Measurements from ENCODE around the gene PCDHB3. TPM values are rescaled to one million over a fixed set of nuclear protein-coding genes. Genes with fewer than 3 reads are reported as not detected.

The PCDHB3 gene
- 0.21 and 0.48 TPM in 2 replicates for total RNA-seq

DNA sequence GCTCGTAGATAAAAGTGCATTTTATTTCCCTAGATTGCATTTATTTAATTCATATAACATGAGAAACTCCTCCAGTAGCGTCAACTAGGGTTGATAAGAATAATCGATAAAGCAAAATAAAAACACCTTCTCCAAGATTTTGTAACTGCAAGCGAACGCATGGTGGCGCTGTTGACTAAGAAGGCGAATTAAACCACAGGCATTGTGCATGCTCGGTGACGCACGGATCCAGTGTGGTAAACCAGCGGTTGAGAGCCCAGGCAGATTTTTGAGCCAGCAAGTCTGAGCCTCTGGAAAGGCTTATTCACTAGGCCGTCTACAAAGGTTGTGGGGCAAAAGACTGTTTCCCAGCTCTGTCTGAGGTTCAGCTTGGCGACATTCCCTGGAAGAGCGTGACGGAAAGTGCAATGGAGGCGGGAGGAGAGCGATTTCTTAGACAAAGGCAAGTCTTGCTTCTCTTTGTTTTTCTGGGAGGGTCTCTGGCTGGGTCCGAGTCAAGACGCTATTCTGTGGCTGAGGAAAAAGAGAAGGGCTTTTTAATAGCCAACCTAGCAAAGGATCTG lies at the start of gene PCDHB3:
Gene PCDHB3, plus strand, starts transcription at position 231 of the 563 bp plus-strand sequence. Its CDS starts 177 bp downstream, at position 408.

DNA sequence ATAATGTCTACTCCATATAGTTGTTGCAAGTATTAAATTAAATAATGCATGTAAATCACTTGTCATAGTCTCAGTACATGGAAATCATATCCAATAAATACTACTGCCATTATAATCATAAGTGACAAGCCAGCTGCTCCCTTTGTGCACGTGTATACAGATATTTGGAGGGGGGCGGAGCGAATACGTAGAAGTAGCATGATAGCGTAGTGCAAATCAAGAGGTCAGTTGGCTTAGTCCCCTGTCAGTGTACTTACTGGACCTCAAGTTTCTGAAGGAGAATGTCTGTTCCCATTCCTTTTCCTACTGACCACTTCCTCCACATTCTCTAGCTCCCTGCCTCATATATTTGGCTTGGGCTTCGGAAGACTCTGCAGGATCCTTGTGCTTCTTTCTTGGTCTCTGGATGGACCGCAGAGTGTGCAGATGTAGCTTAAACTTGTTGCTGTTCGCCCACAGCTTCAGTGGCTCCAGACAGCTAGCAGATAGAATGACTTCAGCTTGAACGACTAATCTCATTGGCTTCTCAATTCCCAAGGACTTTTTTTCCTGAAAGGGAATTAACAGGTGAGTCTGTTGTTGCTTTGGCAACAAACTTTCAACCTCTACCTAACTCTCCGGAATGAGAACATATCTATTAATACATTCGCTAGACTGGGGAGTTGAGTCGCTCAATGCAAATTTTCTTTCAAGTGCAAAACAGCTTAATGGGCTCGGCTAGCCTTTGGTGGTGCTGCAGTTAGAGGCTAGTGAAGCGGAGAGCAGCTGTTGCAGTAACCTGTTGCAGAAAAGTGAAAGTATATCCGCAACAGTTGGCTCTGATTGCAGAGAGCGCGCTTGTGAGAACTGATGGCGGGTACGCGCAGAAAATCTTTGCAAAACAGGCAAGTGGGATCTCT lies 49.4 kb upstream of the PCDHB3 start, which contains the start of gene PCDHB1:
Gene PCDHB1, plus strand, starts transcription at position 753 of the 899 bp plus-strand sequence. Its CDS starts 97 bp downstream, at position 850.

DNA sequence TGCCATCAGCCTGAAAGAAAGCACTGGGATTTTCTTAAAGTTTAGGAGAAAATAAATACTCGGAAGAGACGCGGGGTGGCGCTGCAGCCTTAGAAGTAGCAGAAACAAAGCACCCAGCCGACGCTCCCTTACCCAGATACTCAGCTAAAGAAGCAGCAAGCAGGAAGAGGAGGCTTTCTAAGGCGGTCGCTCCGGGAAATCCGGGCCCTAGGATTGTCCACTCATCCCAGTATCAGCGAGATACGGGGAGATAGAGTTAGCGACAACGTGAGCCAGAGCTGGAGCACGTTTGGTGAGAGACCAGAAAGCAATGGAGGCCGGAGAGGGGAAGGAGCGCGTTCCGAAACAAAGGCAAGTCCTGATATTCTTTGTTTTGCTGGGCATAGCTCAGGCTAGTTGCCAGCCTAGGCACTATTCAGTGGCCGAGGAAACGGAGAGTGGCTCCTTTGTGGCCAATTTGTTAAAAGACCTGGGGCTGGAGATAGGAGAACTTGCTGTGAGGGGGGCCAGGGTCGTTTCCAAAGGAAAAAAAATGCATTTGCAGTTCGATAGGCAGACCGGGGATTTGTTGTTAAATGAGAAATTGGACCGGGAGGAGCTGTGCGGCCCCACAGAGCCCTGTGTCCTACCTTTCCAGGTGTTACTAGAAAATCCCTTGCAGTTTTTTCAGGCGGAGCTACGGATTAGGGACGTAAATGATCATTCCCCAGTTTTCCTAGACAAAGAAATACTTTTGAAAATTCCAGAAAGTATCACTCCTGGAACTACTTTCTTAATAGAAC lies 5.6 kb upstream of the PCDHB3 start, which contains the start of gene PCDHB2:
Gene PCDHB2, plus strand, starts transcription at position 135 of the 782 bp plus-strand sequence. Its CDS starts 176 bp downstream, at position 311.

DNA sequence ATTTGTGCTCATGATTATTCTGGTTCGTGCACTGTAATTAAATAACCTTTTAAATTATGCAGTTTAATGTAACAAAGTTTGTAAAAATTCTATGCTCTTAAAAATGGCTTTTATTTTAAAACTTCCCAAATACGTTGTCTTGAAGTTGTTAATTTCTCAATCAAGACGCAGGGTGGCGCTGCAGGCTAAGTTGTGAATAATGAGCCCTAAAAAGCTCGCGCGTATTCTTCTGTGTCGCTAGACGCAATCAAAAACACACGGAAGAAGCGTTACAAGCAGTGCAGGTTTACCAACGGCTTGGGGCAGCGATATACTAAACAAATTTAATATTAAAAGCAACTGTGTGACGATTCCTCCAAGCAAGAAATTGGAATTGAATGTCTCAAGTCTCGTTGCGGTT lies 21.3 kb downstream of the PCDHB3 start, which contains the start of gene PCDHB4:
Gene PCDHB4, plus strand, starts transcription at position 256 of the 400 bp plus-strand sequence. CDS start 181 bp downstream, outside the sequence.

DNA sequence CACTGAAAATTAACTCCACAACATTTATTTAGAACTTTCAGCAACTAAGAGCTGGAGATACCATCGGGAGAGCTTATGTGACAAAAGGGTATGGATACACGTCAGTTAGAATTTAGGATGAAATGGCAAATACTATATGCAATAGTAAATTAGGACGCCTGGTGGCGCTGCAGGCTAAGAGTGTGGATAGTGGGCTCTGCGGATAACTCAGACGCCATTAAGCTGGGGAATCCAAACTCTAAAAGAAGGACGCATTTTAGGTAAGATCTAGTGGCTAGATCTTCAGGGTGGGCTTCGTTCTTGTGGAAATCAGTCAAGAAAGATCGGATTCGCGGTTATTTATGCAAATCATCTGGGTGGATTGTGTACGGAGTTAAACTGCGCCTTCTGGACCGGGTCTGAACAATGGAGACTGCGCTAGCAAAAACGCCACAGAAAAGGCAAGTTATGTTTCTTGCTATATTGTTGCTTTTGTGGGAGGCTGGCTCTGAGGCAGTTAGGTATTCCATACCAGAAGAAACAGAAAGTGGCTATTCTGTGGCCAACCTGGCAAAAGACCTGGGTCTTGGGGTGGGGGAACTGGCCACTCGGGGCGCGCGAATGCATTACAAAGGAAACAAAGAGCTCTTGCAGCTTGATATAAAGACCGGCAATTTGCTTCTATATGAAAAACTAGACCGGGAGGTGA lies 34.9 kb downstream of the PCDHB3 start, which contains the start of gene PCDHB5:
Gene PCDHB5, plus strand, starts transcription at position 177 of the 688 bp plus-strand sequence. Its CDS starts 229 bp downstream, at position 406.

DNA sequence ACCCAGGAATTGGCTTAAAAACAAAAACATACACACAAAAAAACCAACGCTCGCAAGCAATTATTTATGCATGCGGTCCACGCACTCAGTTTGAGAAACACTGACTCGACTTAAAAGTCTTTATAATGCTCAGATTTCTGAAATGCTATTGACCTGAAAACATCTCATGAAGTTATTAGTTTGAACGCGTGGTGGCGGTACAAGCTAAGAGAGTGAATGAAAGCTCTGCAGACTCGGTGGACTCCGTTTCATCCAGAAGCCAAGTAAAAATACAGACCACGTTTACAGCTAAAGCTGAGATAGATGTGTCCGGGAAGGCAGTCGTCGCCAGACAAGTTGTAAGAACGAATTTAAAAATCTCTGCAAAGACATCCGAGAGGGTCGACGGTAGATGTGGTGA lies 49.5 kb downstream of the PCDHB3 start, which contains the start of gene PCDHB6:
Gene PCDHB6, plus strand, starts transcription at position 246 of the 400 bp plus-strand sequence. CDS start 201 bp downstream, outside the sequence.

Other genes with a start within 250 kb of the PCDHB3 start
- gene PCDHA10, start 244.6 kb upstream of the PCDHB3 start, total RNA-seq: under 0.01 and 0.48 TPM in 2 replicates
- 0.48 and 1.7 TPM in 2 replicates for gene PCDHA11, start 231.5 kb upstream of the PCDHB3 start, total RNA-seq
- 0.21 and 0.48 TPM in 2 replicates for gene PCDHA12, start 225.2 kb upstream of the PCDHB3 start, total RNA-seq
- gene PCDHA13, start 218.3 kb upstream of the PCDHB3 start, total RNA-seq: 0.24 TPM in 1 of 2 replicates, not detected in the other
- 0.48 and 0.85 TPM in 2 replicates for gene PCDHAC1, start 174.2 kb upstream of the PCDHB3 start, total RNA-seq
- gene PCDHAC2, start 134.0 kb upstream of the PCDHB3 start, total RNA-seq: 1.9 and 16.0 TPM in 2 replicates
- gene PCDHB1, start 49.1 kb upstream of the PCDHB3 start, total RNA-seq: not detected in 2 replicates
- 0.43 and 1.4 TPM in 2 replicates for gene PCDHB2, start 5.9 kb upstream of the PCDHB3 start, total RNA-seq
- gene PCDHB4, start 21.3 kb downstream of the PCDHB3 start, total RNA-seq: under 0.01 TPM in 1 of 2 replicates, not detected in the other
- gene PCDHB5, start 34.7 kb downstream of the PCDHB3 start, total RNA-seq: 0.24 and 0.64 TPM in 2 replicates
- not detected in 2 replicates for gene PCDHB6, start 49.6 kb downstream of the PCDHB3 start, total RNA-seq
- under 0.01 TPM in 1 of 2 replicates, not detected in the other for gene PCDHB7, start 72.2 kb downstream of the PCDHB3 start, total RNA-seq
- under 0.01 TPM in 2 replicates for gene PCDHB8, start 77.3 kb downstream of the PCDHB3 start, total RNA-seq
- gene PCDHB16, start 81.9 kb downstream of the PCDHB3 start, total RNA-seq: under 0.01 TPM in 1 of 2 replicates, not detected in the other
- under 0.01 TPM in 1 of 2 replicates, not detected in the other for gene PCDHB9, start 86.7 kb downstream of the PCDHB3 start, total RNA-seq
- gene PCDHB10, start 91.9 kb downstream of the PCDHB3 start, total RNA-seq: under 0.01 and 0.21 TPM in 2 replicates
- 0.24 and 0.43 TPM in 2 replicates for gene PCDHB11, start 99.2 kb downstream of the PCDHB3 start, total RNA-seq
- under 0.01 TPM in 1 of 2 replicates, not detected in the other for gene PCDHB12, start 108.2 kb downstream of the PCDHB3 start, total RNA-seq
- 0.24 TPM in 1 of 2 replicates, not detected in the other for gene PCDHB13, start 113.4 kb downstream of the PCDHB3 start, total RNA-seq
- 0.24 and 0.43 TPM in 2 replicates for gene PCDHB14, start 122.9 kb downstream of the PCDHB3 start, total RNA-seq
- 0.21 and 0.24 TPM in 2 replicates for gene PCDHB15, start 144.9 kb downstream of the PCDHB3 start, total RNA-seq
- gene SLC25A2, start 203.6 kb downstream of the PCDHB3 start, total RNA-seq: not detected in 2 replicates
- 30.1 and 32.8 TPM in 2 replicates for gene TAF7, start 220.3 kb downstream of the PCDHB3 start, total RNA-seq
- gene PCDHGA1, start 230.0 kb downstream of the PCDHB3 start, total RNA-seq: under 0.01 TPM in 1 of 2 replicates, not detected in the other
- 0.21 and 0.48 TPM in 2 replicates for gene PCDHGA2, start 238.3 kb downstream of the PCDHB3 start, total RNA-seq
- gene PCDHGA3, start 243.4 kb downstream of the PCDHB3 start, total RNA-seq: under 0.01 and 0.21 TPM in 2 replicates
- 0.21 and 0.24 TPM in 2 replicates for gene PCDHGB1, start 249.6 kb downstream of the PCDHB3 start, total RNA-seq

Measured in tracheal epithelial cell (primary cell).